Breast epithelium (tissue), 4 donors: ENCODE data around the gene NID2. TPM values are rescaled to one million over a fixed set of nuclear protein-coding genes. Genes with fewer than 3 reads are reported as not detected.

ENCODE experiments used
- DNase-seq, 2 donors: peaks; one replicate each; pipeline ENCODE4 v3.0.0-alpha.2; 2019; ENCODE audit warnings: low spot score in 2 of 2
- H3K27ac ChIP-seq, 2 donors: fragments of 200-600 bp; sonication (generic) in 1 of 2; one replicate each; pipeline ENCODE4 v1.5.1; 2016 to 2019; ENCODE audit warnings: mild to moderate bottlenecking in 1 of 2
- H3K27me3 ChIP-seq, 2 donors: fragments of 200-600 bp; sonication (generic) in 1 of 2; one replicate each; pipeline versions ENCODE4 v1.5.1 to v1.6.0; 2017 to 2019; ENCODE audit warnings: control low read depth in 1 of 2, mild to moderate bottlenecking in 1 of 2
- H3K36me3 ChIP-seq: fragments of 200-600 bp; one replicate; pipeline ENCODE4 v1.5.1; 2019
- H3K4me1 ChIP-seq, 2 donors: fragments of 200-600 bp; sonication (generic); one replicate each; pipeline ENCODE4 v1.5.1; 2016 to 2019; ENCODE audit warnings: control low read depth in 1 of 2
- H3K4me3 ChIP-seq, 3 donors: fragments of 200-600 bp; sonication (generic); 1 replicate in 2 of 3; 2 replicates in 1 of 3; pipeline ENCODE4 v1.5.1; 2016 to 2019; ENCODE audit warnings: mild to moderate bottlenecking in 3 of 3, moderate library complexity in 2 of 3
- H3K9me3 ChIP-seq, 2 donors: fragments of 200-600 bp; sonication (generic) in 1 of 2; one replicate each; pipeline ENCODE4 v1.5.1; 2016 to 2019; ENCODE audit warnings: control low read depth in 1 of 2
- CTCF ChIP-seq, 3 donors: fragments of 450-650 bp; IDR thresholded peaks; one replicate each; pipeline ENCODE4 v1.5.1; 2016 to 2017; ENCODE audit warnings: antibody characterized with exemption in 3 of 3, mild to moderate bottlenecking in 3 of 3, moderate library complexity in 3 of 3
- POLR2A ChIP-seq: fragments of 450-650 bp; IDR thresholded peaks from one replicate; pipeline ENCODE4 v1.6.1; 2016; ENCODE audit warnings: antibody characterized with exemption, mild to moderate bottlenecking, moderate library complexity
- POLR2AphosphoS5 ChIP-seq, 3 donors: sonication (generic); formaldehyde crosslinking; IDR thresholded peaks; one replicate each; pipeline ENCODE4 v1.6.1; 2017; ENCODE audit warnings: antibody characterized with exemption in 3 of 3
- intact Hi-C: fragments of 100-400 bp; cut with DNase I; formaldehyde crosslinking; loops from one replicate; pipeline ENCODE4 v1.15.1; 2023; ENCODE audit warnings: low total_unique reads
- total RNA-seq, 3 donors: library from RNA; depleted of rRNA; stranded (reverse); fragments of >200 nt; gene quantifications; one replicate each; pipeline ENCODE4 v1.1.0, GENCODE V29; 2016

The NID2 gene
- total RNA-seq, 3 donors from 2014 or later, result 10.9 to 30.8 (median 14.2) TPM

- no peak overlapping the region for H3K27ac ChIP-seq
- intact Hi-C loops, result no loop called here
- H3K9me3 ChIP-seq, result no peaks in the 10 kb centered on the region
- no peak for TF ChIP-seq POLR2A
- TF ChIP-seq POLR2AphosphoS5 (IDR thresholded peaks at IDR 0.05), result no peak
- no peak for TF ChIP-seq CTCF (IDR thresholded peaks at IDR 0.05)
- H3K4me1 ChIP-seq, result no peaks in the 10 kb centered on the region
- no peaks in the 10 kb centered on the region for H3K36me3 ChIP-seq
- DNase-seq, result no peak
- no peak overlapping the region for H3K4me3 ChIP-seq
- H3K27me3 ChIP-seq, result no peaks in the 10 kb centered on the region
These were observed 101.3 kb downstream of the NID2 start for GRCh38 chr14:51967521-51967920.

- Histone ChIP-seq H3K9me3 (peaks cover 0 to 6% of the 10 kb centered on the region in 2 donors), H3K27me3 (no peaks in the 10 kb centered on the region), H3K27ac (no peak overlapping the region), H3K4me3 (peak overlapping the region in 1 of 3 donors; percentile 5), H3K4me1 (no peaks in the 10 kb centered on the region), H3K36me3 (no peaks in the 10 kb centered on the region)
- no peak for DNase-seq
- TF ChIP-seq POLR2AphosphoS5 (IDR thresholded peaks at IDR 0.05) (no peak), POLR2A (no peak), CTCF (IDR thresholded peaks at IDR 0.05) (no peak)
- intact Hi-C loops, result no loop called here
These were observed 105.6 kb downstream of the NID2 start for GRCh38 chr14:51963286-51963685.

GRCh38 chr14:51962711-51963110 is 106.1 kb downstream of the NID2 start:
- H3K27ac ChIP-seq, result no peak overlapping the region
- no peak overlapping the region for H3K4me3 ChIP-seq

GRCh38 chr14:51960866-51961265 is 108.0 kb downstream of the NID2 start:
- no peaks in the 10 kb centered on the region for H3K36me3 ChIP-seq
- no peak for TF ChIP-seq POLR2A
- TF ChIP-seq CTCF (IDR thresholded peaks at IDR 0.05), result no peak
- no peak for TF ChIP-seq POLR2AphosphoS5 (IDR thresholded peaks at IDR 0.05)
- H3K4me1 ChIP-seq, result no peaks in the 10 kb centered on the region
- H3K9me3 ChIP-seq, result peaks cover 6 to 11% of the 10 kb centered on the region in 2 donors
- no peak overlapping the region for H3K4me3 ChIP-seq
- intact Hi-C loops, result no loop called here
- no peaks in the 10 kb centered on the region for H3K27me3 ChIP-seq
- H3K27ac ChIP-seq, result no peak overlapping the region
- no peak for DNase-seq

More at GRCh38 chr14:51962711-51963110, 106.1 kb downstream of the NID2 start:
- TF ChIP-seq POLR2AphosphoS5 (IDR thresholded peaks at IDR 0.05), result no peak
- no peak for TF ChIP-seq CTCF (IDR thresholded peaks at IDR 0.05)
- no peak for TF ChIP-seq POLR2A
- H3K4me1 ChIP-seq, result no peaks in the 10 kb centered on the region
- H3K9me3 ChIP-seq, result peaks cover 5 to 11% of the 10 kb centered on the region in 2 donors
- H3K27me3 ChIP-seq, result no peaks in the 10 kb centered on the region
- intact Hi-C loops, result no loop called here
- no peak for DNase-seq
- no peaks in the 10 kb centered on the region for H3K36me3 ChIP-seq

GRCh38 chr14:51959928-51960327 is 108.9 kb downstream of the NID2 start:
- Histone ChIP-seq H3K36me3 (no peaks in the 10 kb centered on the region), H3K27ac (no peak overlapping the region), H3K4me1 (no peaks in the 10 kb centered on the region), H3K9me3 (peaks cover 6 to 11% of the 10 kb centered on the region in 2 donors), H3K4me3 (no peak overlapping the region), H3K27me3 (no peaks in the 10 kb centered on the region)
- TF ChIP-seq POLR2AphosphoS5 (IDR thresholded peaks at IDR 0.05), result no peak
- TF ChIP-seq POLR2A, result no peak
- no peak for TF ChIP-seq CTCF (IDR thresholded peaks at IDR 0.05)
- intact Hi-C loops, result loop anchor here (10.0 kb wide), 1 partner anchor 1565 kb away; no protein-coding TSS in a partner anchor
- no peak for DNase-seq
